HG02588 (cell line): Measurements from ENCODE around the gene ENTR1.

Source experiments
- ATAC-seq: cut with Tn5 transposase; IDR thresholded peaks from one replicate; pipeline ENCODE4 v1.9.1; 2021; ENCODE audit warnings: mild to moderate bottlenecking, moderate library complexity; ENCODE audit not compliant: unreplicated experiment

The ENTR1 gene

GRCh38 chr9:136398286-136398685, 12.1 kb downstream of the ENTR1 start:
- no peak for ATAC-seq

- ATAC-seq = no peak
These were observed 12.8 kb downstream of the ENTR1 start for GRCh38 chr9:136397643-136398042.

GRCh38 chr9:136396219-136396515, 14.2 kb downstream of the ENTR1 start:
- ATAC-seq = no peak

- no peak for ATAC-seq
These were observed 14.8 kb downstream of the ENTR1 start for GRCh38 chr9:136395345-136396218.

GRCh38 chr9:136395020-136395340, 15.4 kb downstream of the ENTR1 start:
- ATAC-seq = no peak

GRCh38 chr9:136394312-136395019, 15.9 kb downstream of the ENTR1 start:
- no peak for ATAC-seq

GRCh38 chr9:136393531-136393930, 16.9 kb downstream of the ENTR1 start:
- ATAC-seq = no peak

- no peak for ATAC-seq
These were observed 17.6 kb downstream of the ENTR1 start for GRCh38 chr9:136392538-136393449.

GRCh38 chr9:136391737-136392537, 18.5 kb downstream of the ENTR1 start:
- no peak for ATAC-seq

GRCh38 chr9:136389396-136389795, 21.0 kb downstream of the ENTR1 start:
- ATAC-seq = no peak

GRCh38 chr9:136387217-136387616, 23.2 kb downstream of the ENTR1 start:
- no peak for ATAC-seq

GRCh38 chr9:136386018-136386417, 24.4 kb downstream of the ENTR1 start:
- no peak for ATAC-seq

- no peak for ATAC-seq
These were observed 25.4 kb downstream of the ENTR1 start for GRCh38 chr9:136385015-136385414.

- no peak for ATAC-seq
These were observed 27.0 kb downstream of the ENTR1 start for GRCh38 chr9:136383436-136383835.

GRCh38 chr9:136381966-136382513, 28.4 kb downstream of the ENTR1 start:
- ATAC-seq = no peak

GRCh38 chr9:136381311-136381710, 29.1 kb downstream of the ENTR1 start:
- ATAC-seq = no peak

GRCh38 chr9:136380381-136380780, 30.0 kb downstream of the ENTR1 start:
- no peak for ATAC-seq

GRCh38 chr9:136379891-136380290, 30.5 kb downstream of the ENTR1 start:
- ATAC-seq = no peak

GRCh38 chr9:136379401-136379800, 31.0 kb downstream of the ENTR1 start:
- no peak for ATAC-seq

GRCh38 chr9:136379003-136379287, 31.5 kb downstream of the ENTR1 start:
- ATAC-seq = no peak
